Transverse colon (tissue), 4 donors: Measurements from ENCODE around the gene SCLY. TPM values are rescaled to one million over a fixed set of nuclear protein-coding genes. Genes with fewer than 3 reads are reported as not detected.

ENCODE experiments used
- DNase-seq: peaks from one replicate; pipeline ENCODE4 v3.0.0-alpha.2; 2019
- H3K27ac ChIP-seq, 4 donors: fragments of 200-600 bp; sonication (generic); 2 replicates each; pipeline ENCODE4 v1.5.1; 2016 to 2018; ENCODE audit warnings: inconsistent platforms in 4 of 4
- H3K27me3 ChIP-seq: fragments of 200-600 bp; sonication (generic); 2 replicates; pipeline ENCODE4 v1.5.1; 2017; ENCODE audit warnings: inconsistent platforms
- H3K36me3 ChIP-seq, 4 donors: fragments of 200-600 bp; sonication (generic); 2 replicates each; pipeline ENCODE4 v1.5.1; 2017 to 2019; ENCODE audit warnings: inconsistent platforms in 4 of 4
- H3K4me1 ChIP-seq, 4 donors: fragments of 200-600 bp; sonication (generic); 2 replicates each; pipeline ENCODE4 v1.5.1; 2017 to 2020; ENCODE audit warnings: inconsistent platforms in 4 of 4
- H3K4me3 ChIP-seq, 4 donors: fragments of 200-600 bp; sonication (generic); 1 replicate in 1 of 4; 2 replicates in 3 of 4; pipeline versions ENCODE4 v1.5.1 to v1.6.1; 2017 to 2019; ENCODE audit warnings: inconsistent platforms in 4 of 4
- H3K9me3 ChIP-seq, 2 donors: fragments of 200-600 bp; sonication (generic); 2 replicates each; pipeline ENCODE4 v1.5.1; 2017 to 2019; ENCODE audit warnings: inconsistent platforms in 2 of 2
- CTCF ChIP-seq, 5 experiments: fragments of 200-600 bp in 3 of 5; fragments of 450-650 bp in 2 of 5; sonication (generic) in 3 of 5; IDR thresholded peaks; 1 replicate in 2 of 5; 2 replicates in 3 of 5; pipeline ENCODE4 v1.5.1; 2016 to 2017; ENCODE audit warnings: antibody characterized with exemption in 5 of 5, inconsistent platforms in 3 of 5, mild to moderate bottlenecking in 2 of 5, moderate library complexity in 1 of 5
- EP300 ChIP-seq: sonication (generic); formaldehyde crosslinking; IDR thresholded peaks from one replicate; pipeline ENCODE4 v1.6.1; 2017; ENCODE audit warnings: antibody characterized with exemption, low read depth
- POLR2A ChIP-seq: fragments of 450-650 bp; IDR thresholded peaks from one replicate; pipeline ENCODE4 v1.6.1; 2016; ENCODE audit warnings: antibody characterized with exemption, mild to moderate bottlenecking, moderate library complexity
- POLR2AphosphoS5 ChIP-seq, 3 donors: sonication (generic); formaldehyde crosslinking; IDR thresholded peaks; one replicate each; pipeline ENCODE4 v1.6.1; 2016; ENCODE audit warnings: antibody characterized with exemption in 3 of 3
- WGBS, 2 donors: methylation state at CpG; one replicate each; pipeline ENCODE4 v1.1.5; 2018; ENCODE audit warnings: low coverage in 1 of 2; 5-methylcytosine and 5-hydroxymethylcytosine counted together
- in situ Hi-C, 4 donors: fragments of 200-750 bp; cut with MboI; loops; one replicate each; pipeline versions ENCODE4 v1.15.0 to v1.15.1; 2017; ENCODE audit warnings: low sequenced_read_pairs in 3 of 4, low pct_ligation_motif_present in 1 of 4, low pct_unique_long_range_greater_than_20kb in 1 of 4
- intact Hi-C: fragments of 100-400 bp; cut with DNase I; formaldehyde crosslinking; loops from one replicate; pipeline ENCODE4 v1.15.1; 2023; ENCODE audit warnings: low total_unique reads
- total RNA-seq, 4 donors: library from RNA; depleted of rRNA; stranded (reverse); fragments of >200 nt; gene quantifications; one replicate each; pipeline ENCODE4 v1.1.0, GENCODE V29; 2016

Gene SCLY
- total RNA-seq, 4 donors from 2014 or later: 9.4 to 24.3 (median 11.1) TPM

- Histone ChIP-seq H3K9me3 (no peaks in the 10 kb centered on the region), H3K36me3 (no peaks in the 10 kb centered on the region), H3K27ac (no peak overlapping the region), H3K27me3 (no peaks in the 10 kb centered on the region), H3K4me3 (no peak overlapping the region), H3K4me1 (peaks cover 0 to 5% (median 3%) of the 10 kb centered on the region in 4 donors)
- TF ChIP-seq POLR2AphosphoS5 (IDR thresholded peaks at IDR 0.05): no peak
- TF ChIP-seq CTCF (IDR thresholded peaks at IDR 0.05): no peak
- no peak for TF ChIP-seq EP300
- no peak for TF ChIP-seq POLR2A
- intact Hi-C loops: no loop called here
- DNase-seq: no peak
- 61 to 70% methylated on average over 4 to 9 of the region's 14 CpGs for WGBS, 2 donors
- in situ Hi-C loops: no loop called here
These were observed 72.9 kb downstream of the SCLY start for GRCh38 chr2:238133499-238134392.

- in situ Hi-C loops: no loop called here
- H3K27me3 ChIP-seq: no peaks in the 10 kb centered on the region
- WGBS, 2 donors: 93% methylated on average over 6 of the region's 11 CpGs; no CpG with 5 or more reads in 1 of the 2 donors
- H3K4me1 ChIP-seq: peaks cover 0 to 8% (median 4%) of the 10 kb centered on the region in 4 donors
- no peak overlapping the region for H3K4me3 ChIP-seq
- H3K9me3 ChIP-seq: no peaks in the 10 kb centered on the region
- H3K27ac ChIP-seq: no peak overlapping the region
- no peaks in the 10 kb centered on the region for H3K36me3 ChIP-seq
- no peak for DNase-seq
- TF ChIP-seq EP300: no peak
- no peak for TF ChIP-seq CTCF (IDR thresholded peaks at IDR 0.05)
- TF ChIP-seq POLR2AphosphoS5 (IDR thresholded peaks at IDR 0.05): no peak
- TF ChIP-seq POLR2A: no peak
- intact Hi-C loops: no loop called here
These were observed 73.6 kb downstream of the SCLY start for GRCh38 chr2:238134393-238134785.

- H3K36me3 ChIP-seq: no peaks in the 10 kb centered on the region
- H3K27me3 ChIP-seq: no peaks in the 10 kb centered on the region
- no peak for TF ChIP-seq CTCF (IDR thresholded peaks at IDR 0.05)
- TF ChIP-seq POLR2AphosphoS5 (IDR thresholded peaks at IDR 0.05): no peak
- no peak for TF ChIP-seq EP300
- TF ChIP-seq POLR2A: no peak
- WGBS, 2 donors: 85 to 92% methylated on average over 2 to 15 of the region's 15 CpGs
- no peak for DNase-seq
- no peak overlapping the region for H3K27ac ChIP-seq
- peaks cover 0 to 8% (median 4%) of the 10 kb centered on the region in 4 donors for H3K4me1 ChIP-seq
- no peak overlapping the region for H3K4me3 ChIP-seq
- in situ Hi-C loops (no loop called here), intact Hi-C loops (no loop called here)
- H3K9me3 ChIP-seq: no peaks in the 10 kb centered on the region
These were observed 74.9 kb downstream of the SCLY start for GRCh38 chr2:238135601-238136150.

GRCh38 chr2:238136820-238137537 lies 76.2 kb downstream of the SCLY start:
- in situ Hi-C loops (no loop called here), intact Hi-C loops (no loop called here)
- DNase-seq: no peak
- WGBS, 2 donors: 72% methylated on average over 14 of the region's 14 CpGs; no CpG with 5 or more reads in 1 of the 2 donors
- Histone ChIP-seq H3K27ac (no peak overlapping the region), H3K4me1 (peaks cover 3 to 17% (median 11%) of the 10 kb centered on the region in 4 donors), H3K36me3 (no peaks in the 10 kb centered on the region), H3K9me3 (no peaks in the 10 kb centered on the region), H3K27me3 (no peaks in the 10 kb centered on the region), H3K4me3 (no peak overlapping the region)
- TF ChIP-seq POLR2AphosphoS5 (IDR thresholded peaks at IDR 0.05): no peak
- no peak for TF ChIP-seq POLR2A
- TF ChIP-seq EP300: no peak
- no peak for TF ChIP-seq CTCF (IDR thresholded peaks at IDR 0.05)
